ENCODE data around the gene PPP1CA. TPM values are rescaled to one million over a fixed set of nuclear protein-coding genes. Genes with fewer than 3 reads are reported as not detected.

Gene PPP1CA
- total and polyA plus RNA-seq, 4 donors: 61.7 to 92.0 (median 72.2) TPM

DNA sequence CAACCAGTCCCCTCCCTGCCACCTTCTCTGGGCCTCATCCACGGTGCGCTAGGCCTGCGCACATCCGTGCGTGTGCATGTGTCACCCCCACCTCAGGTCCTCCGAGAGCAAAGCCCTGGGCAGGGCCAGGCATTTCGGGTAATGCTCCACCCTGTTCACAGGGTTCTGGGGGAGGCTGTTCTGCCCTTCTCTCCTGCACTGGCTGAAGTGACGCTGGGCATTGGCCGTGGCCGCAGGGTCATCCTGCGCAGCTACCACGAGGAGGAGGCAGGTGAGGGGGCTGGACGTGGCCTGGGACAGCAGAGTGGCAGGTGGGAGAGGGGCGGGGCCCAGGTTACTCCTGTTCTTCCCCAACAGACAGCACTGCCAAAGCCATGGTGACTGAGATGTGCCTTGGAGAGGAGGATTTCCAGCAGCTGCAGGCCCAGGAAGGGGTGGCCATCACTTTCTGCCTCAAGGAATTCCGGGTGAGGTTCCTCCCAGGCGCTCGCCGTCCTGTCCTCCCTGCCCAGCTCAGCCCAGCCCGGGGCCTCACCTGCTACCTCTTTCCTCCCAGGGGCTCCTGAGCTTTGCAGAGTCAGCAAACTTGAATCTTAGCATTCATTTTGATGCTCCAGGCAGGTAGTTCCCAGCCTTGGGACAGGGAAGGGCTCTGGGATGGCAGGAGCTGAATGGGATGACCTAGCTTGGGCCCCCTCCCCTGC lies 6.0 kb downstream of the PPP1CA start:
- intact Hi-C loops (cut with DNase I): loop anchor here in 1 of 2 donors (10.0 kb wide), 1 partner anchor 109 kb away; the partner anchor contains the start of genes CDK2AP2 and PITPNM1
- Histone ChIP-seq H3K4me3 (ENCODE audit: low read length in 2 of 2) (no peak overlapping the region), H3K27me3 (ENCODE audit: control insufficient read depth in 1 of 2, insufficient read depth in 2 of 2, low read length in 1 of 2) (no peaks in the 10 kb centered on the region), H3K27ac (ENCODE audit: low read depth in 1 of 2, low read length in 2 of 2) (no peak overlapping the region), H3K9me3 (ENCODE audit: control insufficient read depth, low read length) (no peaks in the 10 kb centered on the region), H3K36me3 (ENCODE audit: control insufficient read depth in 1 of 2, insufficient read depth in 2 of 2, low read length in 1 of 2) (peaks cover 4 to 7% of the 10 kb centered on the region in 2 donors), H3K4me1 (ENCODE audit: control insufficient read depth in 1 of 2, insufficient read depth in 2 of 2, low read length in 2 of 2) (no peaks in the 10 kb centered on the region)
- ATAC-seq (ENCODE audit: low FRiP score) (no peak), DNase-seq (no peak)
- 84 to 85% methylated on average over 19 of the region's 19 CpGs for WGBS, 2 donors

DNA sequence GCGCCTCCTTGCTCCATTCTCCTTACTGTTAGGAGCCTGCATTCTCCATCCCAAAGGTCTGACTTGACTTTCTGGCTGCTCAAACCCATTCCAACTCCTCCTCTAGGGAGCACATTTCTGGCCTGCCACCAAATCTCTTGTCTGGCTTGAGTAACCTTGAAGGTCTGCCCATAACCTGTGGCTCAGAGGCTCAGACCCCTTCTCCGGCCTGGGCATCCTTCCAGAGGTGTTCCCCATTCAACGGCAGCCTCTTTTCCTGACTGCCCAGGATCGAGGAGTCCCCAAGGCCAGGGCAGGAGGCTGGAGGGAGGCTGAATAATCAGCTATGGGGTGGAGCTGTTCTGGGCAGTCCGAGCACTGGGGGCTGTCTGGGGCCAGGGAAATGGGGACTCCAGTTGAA lies 7.7 kb downstream of the PPP1CA start:
- ATAC-seq (ENCODE audit: low FRiP score): no peak
- Histone ChIP-seq H3K27ac (ENCODE audit: low read depth in 1 of 2, low read length in 2 of 2) (no peak overlapping the region), H3K36me3 (ENCODE audit: control insufficient read depth in 1 of 2, insufficient read depth in 2 of 2, low read length in 1 of 2) (peaks cover 4 to 5% of the 10 kb centered on the region in 2 donors), H3K27me3 (ENCODE audit: control insufficient read depth in 1 of 2, insufficient read depth in 2 of 2, low read length in 1 of 2) (no peaks in the 10 kb centered on the region), H3K9me3 (ENCODE audit: control insufficient read depth, low read length) (no peaks in the 10 kb centered on the region), H3K4me1 (ENCODE audit: control insufficient read depth in 1 of 2, insufficient read depth in 2 of 2, low read length in 2 of 2) (no peaks in the 10 kb centered on the region), H3K4me3 (ENCODE audit: low read length in 2 of 2) (no peak overlapping the region)
- WGBS, 2 donors: 68 to 70% methylated on average over 5 of the region's 5 CpGs
- intact Hi-C loops (cut with DNase I): loop anchor here in 1 of 2 donors (10.0 kb wide), 1 partner anchor 111 kb away; the partner anchor contains the start of genes CDK2AP2 and PITPNM1
- no peak for DNase-seq

DNA sequence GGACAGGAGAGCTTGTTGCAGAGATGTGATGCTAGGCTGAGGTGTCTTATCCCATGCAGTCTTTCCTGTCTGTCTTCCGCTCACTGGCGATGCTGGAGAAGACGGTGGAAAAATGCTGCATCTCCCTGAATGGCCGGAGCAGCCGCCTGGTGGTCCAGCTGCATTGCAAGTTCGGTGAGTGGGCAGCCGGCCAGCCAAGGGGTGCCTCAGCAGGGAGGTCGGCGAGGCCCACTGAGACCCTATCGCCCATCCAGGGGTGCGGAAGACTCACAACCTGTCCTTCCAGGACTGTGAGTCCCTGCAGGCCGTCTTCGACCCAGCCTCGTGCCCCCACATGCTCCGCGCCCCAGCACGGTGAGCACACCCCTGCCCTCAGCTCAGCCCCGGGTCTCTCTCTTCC lies 8.2 kb downstream of the PPP1CA start:
- no peak overlapping the region for H3K27ac ChIP-seq (ENCODE audit: low read depth in 1 of 2, low read length in 2 of 2)
- intact Hi-C loops (cut with DNase I): loop anchor here in 1 of 2 donors (10.0 kb wide), 1 partner anchor 111 kb away; the partner anchor contains the start of genes CDK2AP2 and PITPNM1
- no peaks in the 10 kb centered on the region for H3K4me1 ChIP-seq (ENCODE audit: control insufficient read depth in 1 of 2, insufficient read depth in 2 of 2, low read length in 2 of 2)
- peaks cover under 1 to 4% of the 10 kb centered on the region in 2 donors for H3K36me3 ChIP-seq (ENCODE audit: control insufficient read depth in 1 of 2, insufficient read depth in 2 of 2, low read length in 1 of 2)
- no peaks in the 10 kb centered on the region for H3K9me3 ChIP-seq (ENCODE audit: control insufficient read depth, low read length)
- DNase-seq (no peak), ATAC-seq (ENCODE audit: low FRiP score) (no peak)
- H3K4me3 ChIP-seq (ENCODE audit: low read length in 2 of 2): no peak overlapping the region
- 94% methylated on average over 18 of the region's 18 CpGs for WGBS, 2 donors
- H3K27me3 ChIP-seq (ENCODE audit: control insufficient read depth in 1 of 2, insufficient read depth in 2 of 2, low read length in 1 of 2): no peaks in the 10 kb centered on the region

DNA sequence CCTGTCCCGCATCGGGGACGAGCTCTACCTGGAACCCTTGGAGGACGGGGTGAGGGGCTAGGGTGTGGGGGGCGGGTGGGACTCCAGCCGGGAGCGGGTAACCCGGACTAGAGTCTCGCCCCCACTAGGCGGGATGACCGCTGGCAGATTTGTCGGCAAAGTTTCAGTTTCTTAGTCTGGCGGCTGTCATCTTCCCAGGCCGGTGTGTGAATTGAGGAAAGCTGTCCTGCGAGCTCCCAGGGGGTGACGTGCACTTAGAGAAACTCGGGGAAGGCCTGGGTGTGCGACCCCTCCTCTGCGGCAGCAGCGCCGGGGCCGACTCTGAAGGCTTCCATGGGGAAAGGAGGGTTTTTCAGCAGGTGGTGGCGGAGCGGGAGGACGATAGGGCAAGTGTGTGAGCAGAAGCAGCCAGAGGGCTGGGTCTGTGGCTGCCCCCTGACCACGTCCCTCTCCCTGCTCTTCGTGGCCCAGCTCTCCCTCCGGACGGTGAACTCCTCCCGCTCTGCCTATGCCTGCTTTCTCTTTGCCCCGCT lies 9.4 kb downstream of the PPP1CA start:
- Histone ChIP-seq H3K27me3 (ENCODE audit: control insufficient read depth in 1 of 2, insufficient read depth in 2 of 2, low read length in 1 of 2) (no peaks in the 10 kb centered on the region), H3K4me3 (ENCODE audit: low read length in 2 of 2) (peak overlapping the region; percentile 50 to 83), H3K27ac (ENCODE audit: low read depth in 1 of 2, low read length in 2 of 2) (peak overlapping the region in 1 of 2 donors; percentile 28), H3K36me3 (ENCODE audit: control insufficient read depth in 1 of 2, insufficient read depth in 2 of 2, low read length in 1 of 2) (no peaks in the 10 kb centered on the region), H3K4me1 (ENCODE audit: control insufficient read depth in 1 of 2, insufficient read depth in 2 of 2, low read length in 2 of 2) (no peaks in the 10 kb centered on the region), H3K9me3 (ENCODE audit: control insufficient read depth, low read length) (no peaks in the 10 kb centered on the region)
- DNase-seq: no peak
- ATAC-seq (ENCODE audit: low FRiP score): no peak
- intact Hi-C loops (cut with DNase I): loop anchor here in 1 of 2 donors (10.0 kb wide), 1 partner anchor 113 kb away; the partner anchor contains the start of genes CDK2AP2 and PITPNM1
- 6 to 9% methylated on average over 31 of the region's 31 CpGs for WGBS, 2 donors

GRCh38 chr11:67391304-67392182 lies 10.1 kb downstream of the PPP1CA start, which contains the start of gene RAD9A:
Gene RAD9A (plus strand): TSS chr11:67391986. CDS start chr11:67392045, 59 bp downstream.
- Histone ChIP-seq H3K27me3 (ENCODE audit: control insufficient read depth in 1 of 2, insufficient read depth in 2 of 2, low read length in 1 of 2) (no peaks in the 10 kb centered on the region), H3K27ac (ENCODE audit: low read depth in 1 of 2, low read length in 2 of 2) (peak within 1 kb of the TSS in 1 of 2 donors; percentile 39), H3K4me1 (ENCODE audit: control insufficient read depth in 1 of 2, insufficient read depth in 2 of 2, low read length in 2 of 2) (no peaks in the 10 kb centered on the region), H3K4me3 (ENCODE audit: low read length in 2 of 2) (peak within 1 kb of the TSS; percentile 50 to 83), H3K36me3 (ENCODE audit: control insufficient read depth in 1 of 2, insufficient read depth in 2 of 2, low read length in 1 of 2) (no peaks in the 10 kb centered on the region), H3K9me3 (ENCODE audit: control insufficient read depth, low read length) (no peaks in the 10 kb centered on the region)
- intact Hi-C loops (cut with DNase I): loop anchor here in 1 of 2 donors (10.0 kb wide), 1 partner anchor 113 kb away; the partner anchor contains the start of genes CDK2AP2 and PITPNM1
- WGBS, 2 donors: 0% methylated on average over 58 to 75 of the region's 75 CpGs
- peak; percentile 94 for ATAC-seq (ENCODE audit: low FRiP score)
- peak; percentile 97 to 98 for DNase-seq

- ATAC-seq (ENCODE audit: low FRiP score): no peak
- H3K27ac ChIP-seq (ENCODE audit: low read depth in 1 of 2, low read length in 2 of 2): no peak overlapping the region
- no peaks in the 10 kb centered on the region for H3K4me1 ChIP-seq (ENCODE audit: control insufficient read depth in 1 of 2, insufficient read depth in 2 of 2, low read length in 2 of 2)
- peak overlapping the region in 1 of 2 donors; percentile 50 for H3K4me3 ChIP-seq (ENCODE audit: low read length in 2 of 2)
- intact Hi-C loops (cut with DNase I): loop anchor here in 1 of 2 donors (10.0 kb wide), 1 partner anchor 114 kb away; the partner anchor contains the start of genes CDK2AP2 and PITPNM1
- no peak for DNase-seq
- WGBS, 2 donors: 9 to 10% methylated on average over 15 of the region's 15 CpGs
- no peaks in the 10 kb centered on the region for H3K36me3 ChIP-seq (ENCODE audit: control insufficient read depth in 1 of 2, insufficient read depth in 2 of 2, low read length in 1 of 2)
- H3K9me3 ChIP-seq (ENCODE audit: control insufficient read depth, low read length): no peaks in the 10 kb centered on the region
- H3K27me3 ChIP-seq (ENCODE audit: control insufficient read depth in 1 of 2, insufficient read depth in 2 of 2, low read length in 1 of 2): no peaks in the 10 kb centered on the region
Measured at GRCh38 chr11:67390947-67391303, 10.7 kb downstream of the PPP1CA start.

GRCh38 chr11:67389477-67389876 lies 12.2 kb downstream of the PPP1CA start:
- ATAC-seq (ENCODE audit: low FRiP score) (no peak), DNase-seq (no peak)
- Histone ChIP-seq H3K4me3 (ENCODE audit: low read length in 2 of 2) (no peak overlapping the region), H3K9me3 (ENCODE audit: control insufficient read depth, low read length) (no peaks in the 10 kb centered on the region), H3K27ac (ENCODE audit: low read depth in 1 of 2, low read length in 2 of 2) (no peak overlapping the region), H3K36me3 (ENCODE audit: control insufficient read depth in 1 of 2, insufficient read depth in 2 of 2, low read length in 1 of 2) (no peaks in the 10 kb centered on the region), H3K27me3 (ENCODE audit: control insufficient read depth in 1 of 2, insufficient read depth in 2 of 2, low read length in 1 of 2) (no peaks in the 10 kb centered on the region), H3K4me1 (ENCODE audit: control insufficient read depth in 1 of 2, insufficient read depth in 2 of 2, low read length in 2 of 2) (no peaks in the 10 kb centered on the region)
- intact Hi-C loops (cut with DNase I): no loop called here
- WGBS, 2 donors: 65 to 67% methylated on average over 6 of the region's 6 CpGs

- Histone ChIP-seq H3K27ac (ENCODE audit: low read depth in 1 of 2, low read length in 2 of 2) (no peak overlapping the region), H3K36me3 (ENCODE audit: control insufficient read depth in 1 of 2, insufficient read depth in 2 of 2, low read length in 1 of 2) (no peaks in the 10 kb centered on the region), H3K9me3 (ENCODE audit: control insufficient read depth, low read length) (no peaks in the 10 kb centered on the region), H3K4me3 (ENCODE audit: low read length in 2 of 2) (no peak overlapping the region), H3K4me1 (ENCODE audit: control insufficient read depth in 1 of 2, insufficient read depth in 2 of 2, low read length in 2 of 2) (no peaks in the 10 kb centered on the region), H3K27me3 (ENCODE audit: control insufficient read depth in 1 of 2, insufficient read depth in 2 of 2, low read length in 1 of 2) (no peaks in the 10 kb centered on the region)
- intact Hi-C loops (cut with DNase I): no loop called here
- ATAC-seq (ENCODE audit: low FRiP score): no peak
- DNase-seq: no peak
- 42 to 58% methylated on average over 6 of the region's 6 CpGs for WGBS, 2 donors
Measured at GRCh38 chr11:67387518-67387917, 14.1 kb downstream of the PPP1CA start.
